Heart right ventricle (tissue), 16 donors: ENCODE data around the gene A2M. TPM values are rescaled to one million over a fixed set of nuclear protein-coding genes. Genes with fewer than 3 reads are reported as not detected.

Experiments used
- ATAC-seq, 8 donors: fragments of 200-7000 bp; cut with Tn5 transposase; one replicate each; pipeline ENCODE4 v1.9.1; 2020; ENCODE audit warnings: mild to moderate bottlenecking in 8 of 8, moderate library complexity in 8 of 8, moderate number of reproducible peaks in 1 of 8
- DNase-seq, 2 donors: peaks; one replicate each; pipeline ENCODE4 v3.0.0-alpha.2; 2020
- H3K27ac ChIP-seq, 10 donors: fragments of 200-600 bp; sonication (generic) in 2 of 10; one replicate each; pipeline versions ENCODE4 v1.5.0 to v1.8.0; 2020 to 2022; ENCODE audit warnings: mild to moderate bottlenecking in 3 of 10
- H3K27me3 ChIP-seq, 7 donors: fragments of 200-600 bp; one replicate each; pipeline ENCODE4 v1.8.0; 2021 to 2022; ENCODE audit warnings: mild to moderate bottlenecking in 2 of 7
- H3K36me3 ChIP-seq, 9 donors: fragments of 200-600 bp; sonication (generic) in 1 of 9; one replicate each; pipeline versions ENCODE4 v1.5.0 to v1.8.0; 2020 to 2022; ENCODE audit warnings: mild to moderate bottlenecking in 2 of 9
- H3K4me1 ChIP-seq, 9 donors: fragments of 200-600 bp; sonication (generic) in 1 of 9; one replicate each; pipeline versions ENCODE4 v1.5.0 to v1.8.0; 2020 to 2022; ENCODE audit warnings: mild to moderate bottlenecking in 4 of 9
- H3K4me3 ChIP-seq, 10 donors: fragments of 200-600 bp; sonication (generic) in 2 of 10; one replicate each; pipeline versions ENCODE4 v1.5.0 to v1.8.0; 2020 to 2022; ENCODE audit warnings: mild to moderate bottlenecking in 7 of 10, moderate library complexity in 2 of 10
- H3K9me3 ChIP-seq, 11 donors: fragments of 200-600 bp in 10 of 11; sonication (generic) in 2 of 11; one replicate each; pipeline versions ENCODE4 v1.5.0 to v1.8.0; 2013 to 2022; ENCODE audit warnings: mild to moderate bottlenecking in 2 of 11, control low read depth in 1 of 11, moderate library complexity in 1 of 11
- WGBS, 2 donors: extraction: QIAGEN DNeasy Blood & Tissue Kit; methylation state at CpG; one replicate each; pipeline ENCODE4 v1.1.7; 2013; ENCODE audit warnings: inconsistent platforms in 1 of 2; 5-methylcytosine and 5-hydroxymethylcytosine counted together
- intact Hi-C, 10 donors: fragments of 100-400 bp; cut with DNase I; formaldehyde crosslinking; loops; one replicate each; pipeline versions ENCODE4 v1.11.1 to v1.14.2; 2022
- polyA plus RNA-seq, 2 donors: library from polyadenylated mRNA; stranded (reverse); fragments of 200-250 nt; gene quantifications; one replicate each; pipeline ENCODE4 v1.2.3, GENCODE V29; 2013
- total RNA-seq, 10 donors: library from RNA; stranded (reverse); fragmentation: NEBNext Ultra II Directional in 3 of 10; extraction: Animal tissue kit (Norgen Biotek cat#: 25700) in 3 of 10; gene quantifications; one replicate each; pipeline versions ENCODE4 v1.2.1 to v1.2.4, GENCODE V29; 2021 to 2023
- TF ChIP-seq, protein P1 (sequence below), 9 donors: fragments of 200-600 bp; sonication (generic) in 2 of 9; IDR thresholded peaks; one replicate each; pipeline versions ENCODE4 v1.5.0 to v1.8.0; 2021 to 2022; ENCODE audit warnings: antibody characterized with exemption in 9 of 9, mild to moderate bottlenecking in 5 of 9, moderate library complexity in 1 of 9
- donor health status: Arrhythmogenic right ventricular cardiomyopathy.
- donor health status: ischemic (EF 13 %, LVEDD 7.1; RV severe dilation, severe dysfunction).
- donor health status: healthy with polysubstance abuse.
- donor health status: DM: no; HTN: yes; CAD: no.
- donor health status: DM: no; HTN: no; CAD: no.
- donor health status: ischemic (EF 25% LVEDD 6.9; RV normal size, moderate dysfunction).
- donor health status: ischemic (EF 25% LVEDD 5.7; RV mildly dilated, moderate dysfunction).
- donor health status: healthy.
- donor health status: DM: yes; HTN: yes; CAD: no.
- donor health status: Ischemic cardiomyopathy.
- donor health status: ischemic (EF 35%, LVEDD 5.7; RV mildly dilated, moderate dysfunction).
- donor health status: nonischemic (EF 11% LVEDD 7.7; RV severe dilation, severe dysfunction).
- donor health status: DM: yes; HTN: yes; CAD: no.
- donor health status: PGD.
- donor health status: ischemic (EF 29% LVEDD 5.4; RV normal size, mild dysfunction).
- donor health status: nonischemic (EF 23%, LVEDD 6.1; RV moderate dilation, normal function).

A2M gene
- total and polyA plus RNA-seq, 12 donors, result 194 to 1,678 (median 449) TPM

DNA sequence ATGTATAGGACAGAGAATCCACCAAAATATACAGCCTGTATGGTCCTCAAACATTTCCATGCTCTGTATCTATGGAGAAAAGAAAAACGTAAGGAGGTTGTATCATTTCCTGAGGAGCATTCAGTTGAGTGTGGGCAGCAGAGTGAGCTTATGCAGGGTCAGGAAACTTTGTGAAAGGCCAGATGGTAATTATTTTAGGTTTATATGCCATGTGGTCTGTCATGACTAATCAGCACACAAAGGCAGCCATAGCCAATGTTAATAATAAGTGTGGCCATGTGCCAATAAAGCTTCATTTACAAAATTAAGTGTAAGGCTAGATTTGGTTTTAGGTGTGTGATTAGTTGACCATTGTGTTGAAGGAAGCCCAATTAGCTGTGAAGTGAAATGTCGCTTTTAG is 33.2 kb upstream of the A2M start:
- WGBS, 2 donors, result 69 to 73% methylated on average over 2 of the region's 2 CpGs
- Histone ChIP-seq H3K4me1 (no peaks in the 10 kb centered on the region), H3K36me3 (no peaks in the 10 kb centered on the region), H3K9me3 (peaks cover 0 to 31% (median 11%) of the 10 kb centered on the region in 11 donors), H3K27me3 (no peaks in the 10 kb centered on the region), H3K4me3 (no peak overlapping the region), H3K27ac (no peak overlapping the region)
- DNase-seq (no peak), ATAC-seq (peak in 1 of 8 donors; percentile 42)
- TF ChIP-seq, protein P1, sequence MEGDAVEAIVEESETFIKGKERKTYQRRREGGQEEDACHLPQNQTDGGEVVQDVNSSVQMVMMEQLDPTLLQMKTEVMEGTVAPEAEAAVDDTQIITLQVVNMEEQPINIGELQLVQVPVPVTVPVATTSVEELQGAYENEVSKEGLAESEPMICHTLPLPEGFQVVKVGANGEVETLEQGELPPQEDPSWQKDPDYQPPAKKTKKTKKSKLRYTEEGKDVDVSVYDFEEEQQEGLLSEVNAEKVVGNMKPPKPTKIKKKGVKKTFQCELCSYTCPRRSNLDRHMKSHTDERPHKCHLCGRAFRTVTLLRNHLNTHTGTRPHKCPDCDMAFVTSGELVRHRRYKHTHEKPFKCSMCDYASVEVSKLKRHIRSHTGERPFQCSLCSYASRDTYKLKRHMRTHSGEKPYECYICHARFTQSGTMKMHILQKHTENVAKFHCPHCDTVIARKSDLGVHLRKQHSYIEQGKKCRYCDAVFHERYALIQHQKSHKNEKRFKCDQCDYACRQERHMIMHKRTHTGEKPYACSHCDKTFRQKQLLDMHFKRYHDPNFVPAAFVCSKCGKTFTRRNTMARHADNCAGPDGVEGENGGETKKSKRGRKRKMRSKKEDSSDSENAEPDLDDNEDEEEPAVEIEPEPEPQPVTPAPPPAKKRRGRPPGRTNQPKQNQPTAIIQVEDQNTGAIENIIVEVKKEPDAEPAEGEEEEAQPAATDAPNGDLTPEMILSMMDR (IDR thresholded peaks at IDR 0.05), result no peak
- intact Hi-C loops, result no loop called here

DNA sequence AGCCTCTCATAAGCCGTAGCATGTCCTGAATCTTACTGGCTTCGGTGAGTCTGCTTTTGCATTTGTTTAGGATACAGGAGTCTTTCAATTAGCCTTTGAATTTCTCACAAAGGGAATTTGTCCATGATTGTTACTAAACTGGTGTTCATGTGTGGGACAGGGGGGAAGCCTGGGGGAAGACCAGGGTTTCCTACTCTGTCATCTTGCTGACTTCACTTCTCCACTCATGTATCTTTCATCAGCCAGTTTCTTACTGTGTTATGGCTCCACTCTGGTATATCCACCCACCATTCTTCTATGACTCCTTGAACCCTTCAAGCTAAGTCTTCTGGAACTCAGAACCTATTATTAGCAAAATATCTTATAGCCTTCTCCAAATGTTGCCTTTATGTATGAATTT is 31.7 kb upstream of the A2M start:
- Histone ChIP-seq H3K4me3 (no peak overlapping the region), H3K27me3 (no peaks in the 10 kb centered on the region), H3K4me1 (no peaks in the 10 kb centered on the region), H3K27ac (no peak overlapping the region), H3K9me3 (peaks cover 0 to 33% (median 11%) of the 10 kb centered on the region in 11 donors), H3K36me3 (no peaks in the 10 kb centered on the region)
- intact Hi-C loops, result no loop called here
- DNase-seq (no peak), ATAC-seq (no peak)
- 89 to 90% methylated on average over 2 of the region's 2 CpGs for WGBS, 2 donors
- TF ChIP-seq, protein P1 (IDR thresholded peaks at IDR 0.05), result no peak

DNA sequence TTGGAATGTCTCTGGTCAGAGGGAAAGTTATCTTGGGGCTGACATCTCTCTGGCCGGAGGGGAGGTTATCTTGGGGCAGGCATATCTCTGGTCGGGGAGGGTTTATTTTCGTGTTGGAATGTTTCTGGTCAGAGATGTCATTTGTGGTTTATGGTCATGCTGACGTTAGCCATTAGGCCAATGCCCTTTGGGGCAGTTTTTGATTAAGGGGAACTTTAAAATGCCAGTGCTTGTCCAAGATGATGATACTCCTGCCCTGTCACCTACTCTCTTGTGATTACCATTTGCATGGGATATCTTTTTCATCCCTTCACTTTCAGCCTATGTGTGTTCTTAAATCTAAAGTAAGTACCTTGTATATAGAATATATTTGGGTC is 29.0 kb upstream of the A2M start:
- ATAC-seq, result no peak

DNA sequence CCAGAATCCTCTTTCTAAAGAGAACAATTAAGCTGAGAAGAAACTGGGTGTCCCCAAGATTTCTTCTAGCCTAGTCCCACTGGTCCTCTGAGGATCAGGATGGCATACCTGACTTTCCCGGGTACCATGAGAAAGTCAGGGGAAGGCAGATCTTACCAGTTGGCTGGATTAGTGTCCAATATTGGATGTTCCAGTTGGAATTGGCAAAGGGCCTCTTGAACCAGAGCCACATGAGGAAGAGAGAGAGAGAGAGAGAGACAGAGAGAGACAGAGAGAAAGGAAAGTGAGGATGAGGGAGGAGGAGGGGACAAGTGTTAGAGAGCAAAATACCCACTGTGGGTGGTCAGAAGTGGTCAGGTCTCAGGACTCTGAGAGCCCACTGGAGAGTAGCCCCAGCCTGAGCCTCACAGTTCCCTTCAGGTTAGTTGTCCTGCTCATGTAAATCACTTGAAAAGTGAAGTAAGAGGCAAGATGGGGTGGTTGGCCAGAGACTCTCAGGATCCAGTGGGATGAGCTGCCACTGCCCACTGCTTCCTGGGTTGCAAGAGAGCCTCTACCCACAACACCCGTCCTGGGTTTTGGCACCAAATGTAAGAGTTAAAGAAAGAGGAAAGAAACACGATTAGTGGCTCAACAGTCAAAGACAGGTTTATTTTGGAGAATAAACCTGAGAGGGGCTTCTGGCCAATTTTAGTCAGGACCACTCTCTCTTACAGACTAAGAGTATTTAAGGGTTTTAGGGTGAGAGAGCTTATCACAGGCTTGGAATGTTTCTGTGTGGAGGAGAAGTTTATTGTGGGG is 28.4 kb upstream of the A2M start:
- intact Hi-C loops, result no loop called here

More for the DNA sequence above, 29.0 kb upstream of the A2M start:
- H3K27ac ChIP-seq, result no peak overlapping the region
- no peak overlapping the region for H3K4me3 ChIP-seq
- peaks cover 0 to 35% (median 11%) of the 10 kb centered on the region in 11 donors for H3K9me3 ChIP-seq
- no peaks in the 10 kb centered on the region for H3K27me3 ChIP-seq
- no peak for DNase-seq
- WGBS, 2 donors, result 41 to 43% methylated on average over 4 of the region's 4 CpGs
- H3K4me1 ChIP-seq, result no peaks in the 10 kb centered on the region
- intact Hi-C loops, result no loop called here
- TF ChIP-seq, protein P1 (IDR thresholded peaks at IDR 0.05), result no peak
- H3K36me3 ChIP-seq, result no peaks in the 10 kb centered on the region

More for the DNA sequence above, 28.4 kb upstream of the A2M start:
- Histone ChIP-seq H3K27ac (no peak overlapping the region), H3K27me3 (no peaks in the 10 kb centered on the region), H3K4me1 (no peaks in the 10 kb centered on the region), H3K4me3 (no peak overlapping the region), H3K36me3 (no peaks in the 10 kb centered on the region), H3K9me3 (peaks cover 0 to 41% (median 11%) of the 10 kb centered on the region in 11 donors)
- ATAC-seq (no peak), DNase-seq (no peak)
- 88 to 92% methylated on average over 3 of the region's 3 CpGs for WGBS, 2 donors
- TF ChIP-seq, protein P1 (IDR thresholded peaks at IDR 0.05), result no peak
